Stomach (tissue), 9 donors: ENCODE measurements around the gene AKAP5. TPM values are rescaled to one million over a fixed set of nuclear protein-coding genes. Genes with fewer than 3 reads are reported as not detected.

Experiments used
- DNase-seq, 2 donors: peaks; one replicate each; pipeline versions ENCODE4 v3.0.0 to v3.0.0-alpha.2; 2013 to 2019
- H3K27ac ChIP-seq, 5 donors: fragments of 200-600 bp in 4 of 5; sonication (generic) in 4 of 5; one replicate each; pipeline ENCODE4 v1.5.1; 2013 to 2019; ENCODE audit warnings: mild to moderate bottlenecking in 1 of 5, moderate library complexity in 1 of 5
- H3K27me3 ChIP-seq, 3 donors: fragments of 200-600 bp; sonication (generic); one replicate each; pipeline ENCODE4 v1.5.1; 2017 to 2019; ENCODE audit warnings: mixed run types in 1 of 3
- H3K36me3 ChIP-seq, 4 donors: fragments of 200-600 bp; sonication (generic); 1 replicate in 3 of 4; 2 replicates in 1 of 4; pipeline ENCODE4 v1.5.1; 2016 to 2019
- H3K4me1 ChIP-seq, 4 donors: fragments of 200-600 bp; sonication (generic); one replicate each; pipeline ENCODE4 v1.5.1; 2016 to 2019
- H3K4me3 ChIP-seq, 4 donors: fragments of 200-600 bp; sonication (generic) in 3 of 4; one replicate each; pipeline ENCODE4 v1.5.1; 2016 to 2019; ENCODE audit warnings: mild to moderate bottlenecking in 1 of 4
- H3K9me3 ChIP-seq, 4 donors: fragments of 200-600 bp; sonication (generic); one replicate each; pipeline ENCODE4 v1.5.1; 2016 to 2019
- EP300 ChIP-seq: sonication (generic); formaldehyde crosslinking; IDR thresholded peaks from one replicate; pipeline ENCODE4 v1.6.1; 2017; ENCODE audit warnings: antibody characterized with exemption
- POLR2A ChIP-seq, 4 donors: fragments of 450-650 bp; IDR thresholded peaks; one replicate each; pipeline ENCODE4 v1.6.1; 2016; ENCODE audit warnings: antibody characterized with exemption in 4 of 4, control low read depth in 2 of 4, mild to moderate bottlenecking in 1 of 4, moderate library complexity in 1 of 4
- POLR2AphosphoS5 ChIP-seq, 3 donors: sonication (generic); formaldehyde crosslinking; IDR thresholded peaks; one replicate each; pipeline ENCODE4 v1.6.1; 2016; ENCODE audit warnings: antibody characterized with exemption in 3 of 3
- WGBS, 5 donors: extraction: QIAGEN DNeasy Blood & Tissue Kit in 3 of 5; methylation state at CpG; one replicate each; pipeline versions ENCODE4 v1.1.5 to v1.1.7; 2013 to 2018; 5-methylcytosine and 5-hydroxymethylcytosine counted together
- intact Hi-C: fragments of 100-400 bp; cut with DNase I; formaldehyde crosslinking; loops from one replicate; pipeline ENCODE4 v1.15.1; 2023; ENCODE audit warnings: low total_unique reads
- polyA plus RNA-seq, 3 donors: library from polyadenylated mRNA; stranded (reverse); fragments of 200-250 nt; gene quantifications; one replicate each; pipeline ENCODE4 v1.2.3, GENCODE V29; 2013
- total RNA-seq, 5 donors: library from RNA; depleted of rRNA; stranded (reverse); fragments of >200 nt; gene quantifications; one replicate each; pipeline versions ENCODE4 v1.1.0 to v1.2.3, GENCODE V29; 2014 to 2016
- TF ChIP-seq, protein P1 (sequence below), 7 experiments: fragments of 450-650 bp in 4 of 7; fragments of 200-600 bp in 3 of 7; sonication (generic) in 3 of 7; IDR thresholded peaks; one replicate each; pipeline ENCODE4 v1.5.1; 2016 to 2019; ENCODE audit warnings: antibody characterized with exemption in 7 of 7, control low read depth in 2 of 7, mild to moderate bottlenecking in 1 of 7
- donor health status: healthy with polysubstance abuse.
- donor health status: Bipolar disorder and iron deficiency.
- donor health status: healthy.

AKAP5 gene
- total and polyA plus RNA-seq, 8 donors: 0.15 to 3.2 (median 0.72) TPM; not detected in 3

- WGBS, 5 donors: 96 to 98% (median 97%) methylated on average over 7 of the region's 7 CpGs
- no peak for DNase-seq
- Histone ChIP-seq H3K36me3 (peaks cover 47 to 100% (median 90%) of the 10 kb centered on the region in 4 donors), H3K4me1 (no peaks in the 10 kb centered on the region), H3K9me3 (no peaks in the 10 kb centered on the region), H3K4me3 (no peak overlapping the region), H3K27ac (no peak overlapping the region), H3K27me3 (no peaks in the 10 kb centered on the region)
- intact Hi-C loops: no loop called here
- TF ChIP-seq EP300 (no peak), POLR2A (IDR thresholded peaks at IDR 0.05) (no peak), POLR2AphosphoS5 (IDR thresholded peaks at IDR 0.05) (no peak)
- TF ChIP-seq, protein P1, sequence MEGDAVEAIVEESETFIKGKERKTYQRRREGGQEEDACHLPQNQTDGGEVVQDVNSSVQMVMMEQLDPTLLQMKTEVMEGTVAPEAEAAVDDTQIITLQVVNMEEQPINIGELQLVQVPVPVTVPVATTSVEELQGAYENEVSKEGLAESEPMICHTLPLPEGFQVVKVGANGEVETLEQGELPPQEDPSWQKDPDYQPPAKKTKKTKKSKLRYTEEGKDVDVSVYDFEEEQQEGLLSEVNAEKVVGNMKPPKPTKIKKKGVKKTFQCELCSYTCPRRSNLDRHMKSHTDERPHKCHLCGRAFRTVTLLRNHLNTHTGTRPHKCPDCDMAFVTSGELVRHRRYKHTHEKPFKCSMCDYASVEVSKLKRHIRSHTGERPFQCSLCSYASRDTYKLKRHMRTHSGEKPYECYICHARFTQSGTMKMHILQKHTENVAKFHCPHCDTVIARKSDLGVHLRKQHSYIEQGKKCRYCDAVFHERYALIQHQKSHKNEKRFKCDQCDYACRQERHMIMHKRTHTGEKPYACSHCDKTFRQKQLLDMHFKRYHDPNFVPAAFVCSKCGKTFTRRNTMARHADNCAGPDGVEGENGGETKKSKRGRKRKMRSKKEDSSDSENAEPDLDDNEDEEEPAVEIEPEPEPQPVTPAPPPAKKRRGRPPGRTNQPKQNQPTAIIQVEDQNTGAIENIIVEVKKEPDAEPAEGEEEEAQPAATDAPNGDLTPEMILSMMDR (IDR thresholded peaks at IDR 0.05): no peak
Observed at GRCh38 chr14:64417771-64418125, 47.6 kb upstream of the AKAP5 start.

- 79 to 91% (median 87%) methylated on average over 7 of the region's 7 CpGs for WGBS, 5 donors
- H3K27ac ChIP-seq: no peak overlapping the region
- TF ChIP-seq EP300: no peak
- no peak for TF ChIP-seq POLR2AphosphoS5 (IDR thresholded peaks at IDR 0.05)
- no peak for TF ChIP-seq POLR2A (IDR thresholded peaks at IDR 0.05)
- TF ChIP-seq, protein P1 (IDR thresholded peaks at IDR 0.05): no peak
- no peaks in the 10 kb centered on the region for H3K9me3 ChIP-seq
- no peaks in the 10 kb centered on the region for H3K4me1 ChIP-seq
- no peak for DNase-seq
- H3K36me3 ChIP-seq: peaks cover 39 to 100% (median 90%) of the 10 kb centered on the region in 4 donors
- H3K4me3 ChIP-seq: no peak overlapping the region
- no peaks in the 10 kb centered on the region for H3K27me3 ChIP-seq
- intact Hi-C loops: no loop called here
Observed at GRCh38 chr14:64419003-64419402, 46.3 kb upstream of the AKAP5 start.

DNA sequence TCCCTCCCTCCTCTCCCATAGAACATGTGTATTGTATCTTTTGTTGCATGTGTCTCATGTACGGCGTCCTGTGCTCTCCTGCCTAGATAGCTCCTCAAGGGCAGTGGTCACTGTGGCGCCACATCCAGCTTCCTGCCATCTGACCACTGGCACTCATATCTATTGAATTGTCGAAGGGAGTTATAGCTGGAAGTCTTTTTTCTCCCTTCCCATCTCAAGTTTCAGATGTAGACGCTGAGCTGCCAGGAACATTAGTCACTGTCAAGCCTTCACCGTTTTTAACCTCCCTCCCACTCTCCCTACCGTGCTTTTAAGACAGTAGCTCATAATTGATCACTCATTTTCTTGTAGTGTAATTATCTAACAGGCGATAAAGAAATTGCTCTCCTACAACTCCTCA is 44.1 kb upstream of the AKAP5 start:
- DNase-seq: no peak
- peaks cover 33 to 100% (median 96%) of the 10 kb centered on the region in 4 donors for H3K36me3 ChIP-seq
- no peaks in the 10 kb centered on the region for H3K4me1 ChIP-seq
- TF ChIP-seq, protein P1 (IDR thresholded peaks at IDR 0.05): no peak
- TF ChIP-seq POLR2A (IDR thresholded peaks at IDR 0.05) (no peak), POLR2AphosphoS5 (IDR thresholded peaks at IDR 0.05) (no peak), EP300 (no peak)
- H3K27me3 ChIP-seq: no peaks in the 10 kb centered on the region
- WGBS, 5 donors: 56 to 70% (median 67%) methylated on average over 8 of the region's 8 CpGs
- H3K27ac ChIP-seq: no peak overlapping the region
- intact Hi-C loops: no loop called here
- H3K4me3 ChIP-seq: no peak overlapping the region
- no peaks in the 10 kb centered on the region for H3K9me3 ChIP-seq

- 94 to 100% (median 95%) methylated on average over 1 of the region's 1 CpG for WGBS, 5 donors
- Histone ChIP-seq H3K4me1 (no peaks in the 10 kb centered on the region), H3K4me3 (no peak overlapping the region), H3K27me3 (no peaks in the 10 kb centered on the region), H3K36me3 (peaks cover 33 to 100% (median 97%) of the 10 kb centered on the region in 4 donors), H3K9me3 (no peaks in the 10 kb centered on the region), H3K27ac (no peak overlapping the region)
- DNase-seq: no peak
- TF ChIP-seq EP300 (no peak), POLR2AphosphoS5 (IDR thresholded peaks at IDR 0.05) (no peak), POLR2A (IDR thresholded peaks at IDR 0.05) (no peak)
- TF ChIP-seq, protein P1 (IDR thresholded peaks at IDR 0.05): no peak
- intact Hi-C loops: no loop called here
Observed at GRCh38 chr14:64422005-64422404, 43.3 kb upstream of the AKAP5 start.
